ENCODE measurements around the gene SCN3B. TPM values are rescaled to one million over a fixed set of nuclear protein-coding genes. Genes with fewer than 3 reads are reported as not detected.

SCN3B gene
- total and polyA plus RNA-seq, 2 donors (not counting 1 experiment from before 2014, with no cell fraction given) = under 0.01 to 0.03 TPM

DNA sequence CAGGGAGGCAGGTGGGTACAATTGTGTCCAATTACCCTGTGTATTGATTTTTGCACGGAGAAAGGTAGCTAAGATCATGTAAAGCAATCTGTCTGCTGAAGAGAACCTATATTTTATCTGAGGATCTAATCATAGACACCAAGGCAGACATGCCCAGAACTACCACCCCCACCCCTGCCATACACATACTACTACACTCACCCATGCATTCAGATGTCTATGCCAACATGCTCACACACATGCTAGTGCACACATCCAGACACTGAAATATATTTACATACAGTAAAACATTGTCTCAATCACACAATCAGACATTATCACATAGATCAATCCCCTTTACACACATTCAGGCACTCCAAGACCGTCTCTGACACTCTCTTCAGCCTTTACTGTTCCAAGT lies 1.8 kb downstream of the SCN3B start:
- H3K9me3 ChIP-seq (ENCODE audit: control insufficient read depth, insufficient read depth, low read depth, low read length) = no peaks in the 10 kb centered on the region
- no peak for DNase-seq (ENCODE audit: low read depth in 2 of 2)
- no peak overlapping the region for H3K4me3 ChIP-seq (replicated peaks in 1 of 4; ENCODE audit: control extremely low read depth in 1 of 4, insufficient read depth in 1 of 4, low read depth in 3 of 4, low read length in 4 of 4)
- no peak for TF ChIP-seq EZH2 (IDR thresholded peaks at IDR 0.05; ENCODE audit: low read length, missing control alignments)
- no peak overlapping the region for H3K9ac ChIP-seq (ENCODE audit: insufficient read depth, low read length)
- no peak overlapping the region for H2AFZ ChIP-seq (ENCODE audit: low read length)
- no peaks in the 10 kb centered on the region for H3K4me1 ChIP-seq (ENCODE audit: control insufficient read depth, extremely low read depth, insufficient read depth, low read length)
- no peak overlapping the region for H3K27ac ChIP-seq (ENCODE audit: insufficient read depth, low read length)
- no peaks in the 10 kb centered on the region for H3K36me3 ChIP-seq (ENCODE audit: control insufficient read depth, insufficient read depth, low read length)
- H3K4me2 ChIP-seq (ENCODE audit: extremely low read depth, insufficient read depth, low read length) = no peak overlapping the region
- no peaks in the 10 kb centered on the region for H4K20me1 ChIP-seq (ENCODE audit: control insufficient read depth, extremely low read depth, insufficient read depth, low read length)
- peaks cover 11% of the 10 kb centered on the region for H3K27me3 ChIP-seq (ENCODE audit: control insufficient read depth, insufficient read depth, low read length)
- H3K79me2 ChIP-seq (ENCODE audit: control insufficient read depth, insufficient read depth, low read length) = no peaks in the 10 kb centered on the region

DNA sequence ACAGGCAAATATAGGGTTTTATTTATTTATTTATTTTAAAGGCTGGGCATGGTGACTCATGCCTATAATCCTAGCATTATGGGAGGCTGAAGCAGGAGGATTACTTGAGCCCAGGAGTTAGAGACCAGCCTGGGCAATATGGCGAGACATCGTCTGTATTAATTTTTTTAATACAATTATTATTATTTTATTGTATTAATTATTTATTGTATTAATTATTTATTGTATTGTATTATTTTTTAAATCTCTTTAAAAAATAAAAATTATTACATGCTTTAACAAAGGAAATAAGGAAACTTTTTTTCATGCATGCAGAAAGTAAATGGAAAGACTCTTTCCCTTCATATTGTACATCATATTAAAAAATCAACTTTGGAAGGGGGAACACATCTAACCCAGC lies 3.5 kb downstream of the SCN3B start:
- no peaks in the 10 kb centered on the region for H3K79me2 ChIP-seq (ENCODE audit: control insufficient read depth, insufficient read depth, low read length)
- H3K27ac ChIP-seq (ENCODE audit: insufficient read depth, low read length) = no peak overlapping the region
- no peak overlapping the region for H3K4me2 ChIP-seq (ENCODE audit: extremely low read depth, insufficient read depth, low read length)
- H2AFZ ChIP-seq (ENCODE audit: low read length) = no peak overlapping the region
- no peak for DNase-seq (ENCODE audit: low read depth in 2 of 2)
- no peaks in the 10 kb centered on the region for H3K4me1 ChIP-seq (ENCODE audit: control insufficient read depth, extremely low read depth, insufficient read depth, low read length)
- H4K20me1 ChIP-seq (ENCODE audit: control insufficient read depth, extremely low read depth, insufficient read depth, low read length) = no peaks in the 10 kb centered on the region
- peaks cover 11% of the 10 kb centered on the region for H3K27me3 ChIP-seq (ENCODE audit: control insufficient read depth, insufficient read depth, low read length)
- TF ChIP-seq CTCF (conservative IDR thresholded peaks at IDR 0.05 in 1 of 2, IDR thresholded peaks at IDR 0.05 in 1 of 2; ENCODE audit: low read depth in 1 of 2, low read length in 2 of 2) (no peak), EZH2 (IDR thresholded peaks at IDR 0.05; ENCODE audit: low read length, missing control alignments) (no peak)
- H3K36me3 ChIP-seq (ENCODE audit: control insufficient read depth, insufficient read depth, low read length) = no peaks in the 10 kb centered on the region
- no peaks in the 10 kb centered on the region for H3K9me3 ChIP-seq (ENCODE audit: control insufficient read depth, insufficient read depth, low read depth, low read length)
- no peak overlapping the region for H3K9ac ChIP-seq (ENCODE audit: insufficient read depth, low read length)
- no peak overlapping the region for H3K4me3 ChIP-seq (replicated peaks in 1 of 4; ENCODE audit: control extremely low read depth in 1 of 4, insufficient read depth in 1 of 4, low read depth in 3 of 4, low read length in 4 of 4)

GRCh38 chr11:123645286-123645975 lies 9.0 kb downstream of the SCN3B start:
- no peaks in the 10 kb centered on the region for H4K20me1 ChIP-seq (ENCODE audit: control insufficient read depth, extremely low read depth, insufficient read depth, low read length)
- H2AFZ ChIP-seq (ENCODE audit: low read length) = no peak overlapping the region
- TF ChIP-seq CTCF (conservative IDR thresholded peaks at IDR 0.05 in 1 of 2, IDR thresholded peaks at IDR 0.05 in 1 of 2; ENCODE audit: low read depth in 1 of 2, low read length in 2 of 2) (no peak), EZH2 (IDR thresholded peaks at IDR 0.05; ENCODE audit: low read length, missing control alignments) (no peak)
- no peak overlapping the region for H3K27ac ChIP-seq (ENCODE audit: insufficient read depth, low read length)
- DNase-seq (ENCODE audit: low read depth in 2 of 2) = no peak
- no peak overlapping the region for H3K4me3 ChIP-seq (replicated peaks in 1 of 4; ENCODE audit: control extremely low read depth in 1 of 4, insufficient read depth in 1 of 4, low read depth in 3 of 4, low read length in 4 of 4)
- no peak overlapping the region for H3K9ac ChIP-seq (ENCODE audit: insufficient read depth, low read length)
- no peak overlapping the region for H3K4me2 ChIP-seq (ENCODE audit: extremely low read depth, insufficient read depth, low read length)
- no peaks in the 10 kb centered on the region for H3K36me3 ChIP-seq (ENCODE audit: control insufficient read depth, insufficient read depth, low read length)
- H3K4me1 ChIP-seq (ENCODE audit: control insufficient read depth, extremely low read depth, insufficient read depth, low read length) = no peaks in the 10 kb centered on the region
- no peaks in the 10 kb centered on the region for H3K9me3 ChIP-seq (ENCODE audit: control insufficient read depth, insufficient read depth, low read depth, low read length)
- H3K79me2 ChIP-seq (ENCODE audit: control insufficient read depth, insufficient read depth, low read length) = no peaks in the 10 kb centered on the region
- peaks cover 3% of the 10 kb centered on the region for H3K27me3 ChIP-seq (ENCODE audit: control insufficient read depth, insufficient read depth, low read length)
